ENCODE data around the gene RBL2.
"Not testable (repeated sequence)": the region's sequence is repeated elsewhere in the genome, so short reads cannot be mapped to it uniquely, and the experiment has no call there.

RBL2 gene

DNA sequence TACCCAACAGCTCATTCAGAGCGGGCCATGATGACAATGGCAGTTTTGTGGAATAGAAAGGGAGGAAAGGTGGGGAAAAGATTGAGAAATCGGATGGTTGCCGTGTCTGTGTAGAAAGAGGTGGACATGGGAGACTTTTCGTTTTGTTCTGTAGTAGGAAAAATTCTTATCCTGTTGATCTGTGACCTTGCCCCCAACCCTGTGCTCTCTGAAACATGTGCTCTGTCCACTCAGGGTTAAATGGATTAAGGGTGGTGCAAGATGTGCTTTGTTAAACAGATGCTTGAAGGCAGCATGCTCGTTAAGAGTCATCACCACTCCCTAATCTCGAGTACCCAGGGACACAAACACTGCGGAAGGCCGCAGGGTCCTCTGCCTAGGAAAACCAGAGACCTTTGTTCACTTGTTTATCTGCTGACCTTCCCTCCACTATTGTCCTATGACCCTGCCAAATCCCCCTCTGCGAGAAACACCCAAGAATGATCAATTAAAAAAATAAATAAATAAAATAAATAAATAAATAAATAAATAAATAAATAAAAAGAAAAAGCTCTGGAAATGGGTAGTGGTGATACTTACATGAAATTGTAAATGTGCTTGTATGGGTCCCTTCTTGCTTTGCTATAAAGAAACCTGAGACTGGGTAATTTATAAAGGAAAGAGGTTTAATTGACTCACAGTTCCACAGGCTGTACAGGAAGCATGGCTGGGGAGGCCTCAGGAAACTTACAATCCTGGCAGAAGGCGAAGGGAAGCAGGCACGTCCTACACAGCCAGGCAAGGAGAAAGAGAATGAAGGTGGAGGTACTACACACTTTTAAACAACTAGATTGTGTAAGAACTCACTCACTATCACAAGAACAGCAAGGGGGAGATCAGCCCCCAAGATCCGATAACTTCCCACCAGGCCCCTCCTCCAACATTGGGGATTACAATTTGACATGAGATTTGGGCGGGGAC is 105.8 kb downstream of the RBL2 start:
- DNase-seq, result not testable (repeated sequence)
